ACC112 (cell line): Measurements from ENCODE around the gene NDUFS8.

ENCODE experiments used
- H2AFZ ChIP-seq: fragments of 200-600 bp; sonication (generic); one replicate; pipeline ENCODE4 v1.6.0; 2017; ENCODE audit warnings: antibody characterized with exemption, low read length; ENCODE audit not compliant: unreplicated experiment
- H3K27ac ChIP-seq: fragments of 200-600 bp; sonication (generic); 2 replicates; pipeline ENCODE4 v1.5.1; 2014; ENCODE audit warnings: low read depth, mild to moderate bottlenecking, antibody characterized with exemption, low read length, moderate library complexity
- H3K27me3 ChIP-seq: fragments of 200-600 bp; sonication (generic); 2 replicates; pipeline ENCODE4 v1.6.1; 2014; ENCODE audit warnings: mild to moderate bottlenecking, antibody characterized with exemption, low read length, moderate library complexity, mixed read lengths; ENCODE audit not compliant: insufficient read depth
- H3K36me3 ChIP-seq: fragments of 200-600 bp; sonication (generic); 2 replicates; pipeline ENCODE4 v1.6.1; 2016; ENCODE audit warnings: mild to moderate bottlenecking, antibody characterized with exemption, low read length, moderate library complexity, mixed read lengths; ENCODE audit not compliant: insufficient read depth
- H3K4me1 ChIP-seq: fragments of 200-600 bp; sonication (generic); one replicate; pipeline ENCODE4 v1.6.1; 2016; ENCODE audit warnings: low read length, mixed read lengths; ENCODE audit not compliant: insufficient read depth, unreplicated experiment, control insufficient read depth
- H3K4me3 ChIP-seq: fragments of 200-600 bp; sonication (generic); 2 replicates; pipeline ENCODE4 v1.5.1; 2014; ENCODE audit warnings: mild to moderate bottlenecking, low read depth, low read length
- H3K79me2 ChIP-seq: fragments of 200-600 bp; sonication (generic); one replicate; pipeline ENCODE4 v1.6.0; 2016; ENCODE audit warnings: low read length; ENCODE audit not compliant: control insufficient read depth, unreplicated experiment, insufficient read depth

Gene NDUFS8

GRCh38 chr11:68056317-68057285, 26.1 kb downstream of the NDUFS8 start:
- Histone ChIP-seq H3K27me3 (no peaks in the 10 kb centered on the region), H3K4me1 (no peaks in the 10 kb centered on the region), H3K36me3 (peaks cover 7% of the 10 kb centered on the region; the same call in 1 of the 2 replicates)

GRCh38 chr11:68057807-68058206, 27.3 kb downstream of the NDUFS8 start:
- H3K36me3 ChIP-seq = peaks cover 12% of the 10 kb centered on the region; the same call in 1 of the 2 replicates
- no peaks in the 10 kb centered on the region for H3K27me3 ChIP-seq
- no peaks in the 10 kb centered on the region for H3K4me1 ChIP-seq
- H3K27ac ChIP-seq = no peak overlapping the region
- no peaks in the 10 kb centered on the region for H3K79me2 ChIP-seq
- H3K4me3 ChIP-seq = no peak overlapping the region
- H2AFZ ChIP-seq = no peak overlapping the region

More at GRCh38 chr11:68056317-68057285, 26.1 kb downstream of the NDUFS8 start:
- no peak overlapping the region for H2AFZ ChIP-seq
- H3K79me2 ChIP-seq = no peaks in the 10 kb centered on the region
- H3K4me3 ChIP-seq = no peak overlapping the region
- H3K27ac ChIP-seq = no peak overlapping the region

GRCh38 chr11:68061508-68061907, 31.0 kb downstream of the NDUFS8 start:
- Histone ChIP-seq H3K36me3 (peaks cover 12% of the 10 kb centered on the region; the same call in 1 of the 2 replicates), H2AFZ (no peak overlapping the region), H3K27ac (no peak overlapping the region), H3K79me2 (no peaks in the 10 kb centered on the region), H3K4me1 (no peaks in the 10 kb centered on the region), H3K27me3 (no peaks in the 10 kb centered on the region), H3K4me3 (no peak overlapping the region)

- Histone ChIP-seq H2AFZ (no peak overlapping the region), H3K79me2 (no peaks in the 10 kb centered on the region), H3K4me1 (no peaks in the 10 kb centered on the region), H3K4me3 (no peak overlapping the region), H3K36me3 (peaks cover 12% of the 10 kb centered on the region; the same call in 1 of the 2 replicates), H3K27me3 (no peaks in the 10 kb centered on the region), H3K27ac (no peak overlapping the region)
These were observed 34.4 kb downstream of the NDUFS8 start for GRCh38 chr11:68064926-68065325.

- no peaks in the 10 kb centered on the region for H3K27me3 ChIP-seq
- no peaks in the 10 kb centered on the region for H3K79me2 ChIP-seq
- peaks cover 8% of the 10 kb centered on the region; the same call in 1 of the 2 replicates for H3K36me3 ChIP-seq
- H2AFZ ChIP-seq = no peak overlapping the region
- no peak overlapping the region for H3K4me3 ChIP-seq
- H3K4me1 ChIP-seq = no peaks in the 10 kb centered on the region
- H3K27ac ChIP-seq = no peak overlapping the region
These were observed 35.4 kb downstream of the NDUFS8 start for GRCh38 chr11:68065841-68066240.

GRCh38 chr11:68066742-68067141, 36.3 kb downstream of the NDUFS8 start:
- H3K36me3 ChIP-seq = peaks cover 4% of the 10 kb centered on the region; the same call in 1 of the 2 replicates
- no peak overlapping the region for H3K27ac ChIP-seq
- H3K27me3 ChIP-seq = no peaks in the 10 kb centered on the region
- no peak overlapping the region for H2AFZ ChIP-seq
- no peaks in the 10 kb centered on the region for H3K4me1 ChIP-seq
- no peak overlapping the region for H3K4me3 ChIP-seq
- no peaks in the 10 kb centered on the region for H3K79me2 ChIP-seq

GRCh38 chr11:68067991-68068390, 37.5 kb downstream of the NDUFS8 start:
- Histone ChIP-seq H3K36me3 (no peaks in the 10 kb centered on the region), H3K4me1 (no peaks in the 10 kb centered on the region), H3K27me3 (no peaks in the 10 kb centered on the region), H3K4me3 (no peak overlapping the region), H2AFZ (no peak overlapping the region), H3K27ac (no peak overlapping the region), H3K79me2 (no peaks in the 10 kb centered on the region)

- H3K27ac ChIP-seq = no peak overlapping the region
- H3K79me2 ChIP-seq = no peaks in the 10 kb centered on the region
- H3K36me3 ChIP-seq = no peaks in the 10 kb centered on the region
- no peak overlapping the region for H2AFZ ChIP-seq
- H3K4me1 ChIP-seq = no peaks in the 10 kb centered on the region
- no peaks in the 10 kb centered on the region for H3K27me3 ChIP-seq
- no peak overlapping the region for H3K4me3 ChIP-seq
These were observed 41.0 kb downstream of the NDUFS8 start for GRCh38 chr11:68071281-68072048.

- Histone ChIP-seq H3K27me3 (no peaks in the 10 kb centered on the region), H3K79me2 (no peaks in the 10 kb centered on the region), H3K36me3 (no peaks in the 10 kb centered on the region), H3K4me3 (no peak overlapping the region), H3K27ac (no peak overlapping the region), H3K4me1 (no peaks in the 10 kb centered on the region), H2AFZ (no peak overlapping the region)
These were observed 44.3 kb downstream of the NDUFS8 start for GRCh38 chr11:68074584-68075352.

- Histone ChIP-seq H3K27ac (no peak overlapping the region), H3K4me3 (no peak overlapping the region), H2AFZ (no peak overlapping the region), H3K27me3 (no peaks in the 10 kb centered on the region), H3K36me3 (no peaks in the 10 kb centered on the region), H3K79me2 (no peaks in the 10 kb centered on the region), H3K4me1 (no peaks in the 10 kb centered on the region)
These were observed 46.0 kb downstream of the NDUFS8 start for GRCh38 chr11:68076371-68077042.
